GM23248 (cell line): Measurements from ENCODE around the gene ATP6V0C.

ENCODE experiments used
- EZH2 ChIP-seq: fragments of 200-600 bp; sonication (generic); IDR thresholded peaks from 2 replicates; pipeline ENCODE4 v1.6.1; 2018; ENCODE audit warnings: antibody characterized with exemption, mild to moderate bottlenecking; ENCODE audit not compliant: insufficient read depth, poor library complexity, severe bottlenecking
- EZH2phosphoT487 ChIP-seq: fragments of 200-600 bp; sonication (generic); IDR thresholded peaks from 2 replicates; pipeline ENCODE4 v1.6.1; 2018; ENCODE audit warnings: antibody characterized with exemption, moderate library complexity, mild to moderate bottlenecking, low read depth; ENCODE audit not compliant: insufficient read depth

GRCh38 chr16:2487517-2487842 is 26.3 kb upstream of the ATP6V0C start:
- TF ChIP-seq EZH2phosphoT487 (no peak), EZH2 (no peak)
